ENCODE data around the gene PPRC1.

The PPRC1 gene

DNA sequence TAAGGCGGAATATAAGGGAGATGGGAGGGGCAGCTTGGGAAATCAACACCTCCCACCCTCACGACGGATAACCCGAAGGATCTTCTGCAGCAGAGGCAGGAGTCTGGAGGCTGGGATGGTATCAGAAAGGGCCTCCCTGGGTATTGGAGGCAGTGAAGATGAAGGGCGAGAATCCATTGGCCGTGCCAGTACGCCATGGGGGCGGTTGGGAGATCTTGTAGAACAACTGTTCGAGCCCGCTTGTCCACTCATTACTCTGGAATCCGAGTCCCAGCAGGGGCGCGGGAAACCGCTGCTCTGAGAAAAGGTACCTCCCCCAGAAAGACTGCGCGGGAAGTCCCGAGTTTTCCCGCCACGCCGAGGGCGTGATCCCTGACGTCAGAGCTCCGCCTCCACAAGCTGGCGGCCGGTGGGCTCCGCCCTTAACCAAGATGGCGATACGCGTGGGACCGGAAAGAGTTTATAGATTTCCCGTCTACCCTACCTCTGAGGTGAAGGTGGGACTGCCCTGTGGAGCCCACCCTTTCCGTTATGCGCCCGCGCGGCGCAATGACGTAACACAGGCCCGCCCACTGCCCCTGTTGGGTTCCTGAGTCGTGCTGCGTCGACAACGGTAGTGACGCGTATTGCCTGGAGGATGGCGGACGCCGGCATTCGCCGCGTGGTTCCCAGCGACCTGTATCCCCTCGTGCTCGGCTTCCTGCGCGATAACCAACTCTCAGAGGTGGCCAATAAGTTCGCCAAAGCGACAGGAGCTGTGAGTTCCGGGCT, 19.1 kb downstream of the PPRC1 start, which contains the start of gene NOLC1:
NOLC1 (plus strand) TSS at position 616 of the 771 bp plus-strand sequence; CDS start at position 638, 22 bp downstream.
- peak; percentile 95 for DNase-seq (ENCODE audit: low spot score)
- TF ChIP-seq, protein P1, sequence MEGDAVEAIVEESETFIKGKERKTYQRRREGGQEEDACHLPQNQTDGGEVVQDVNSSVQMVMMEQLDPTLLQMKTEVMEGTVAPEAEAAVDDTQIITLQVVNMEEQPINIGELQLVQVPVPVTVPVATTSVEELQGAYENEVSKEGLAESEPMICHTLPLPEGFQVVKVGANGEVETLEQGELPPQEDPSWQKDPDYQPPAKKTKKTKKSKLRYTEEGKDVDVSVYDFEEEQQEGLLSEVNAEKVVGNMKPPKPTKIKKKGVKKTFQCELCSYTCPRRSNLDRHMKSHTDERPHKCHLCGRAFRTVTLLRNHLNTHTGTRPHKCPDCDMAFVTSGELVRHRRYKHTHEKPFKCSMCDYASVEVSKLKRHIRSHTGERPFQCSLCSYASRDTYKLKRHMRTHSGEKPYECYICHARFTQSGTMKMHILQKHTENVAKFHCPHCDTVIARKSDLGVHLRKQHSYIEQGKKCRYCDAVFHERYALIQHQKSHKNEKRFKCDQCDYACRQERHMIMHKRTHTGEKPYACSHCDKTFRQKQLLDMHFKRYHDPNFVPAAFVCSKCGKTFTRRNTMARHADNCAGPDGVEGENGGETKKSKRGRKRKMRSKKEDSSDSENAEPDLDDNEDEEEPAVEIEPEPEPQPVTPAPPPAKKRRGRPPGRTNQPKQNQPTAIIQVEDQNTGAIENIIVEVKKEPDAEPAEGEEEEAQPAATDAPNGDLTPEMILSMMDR (IDR thresholded peaks at IDR 0.05; ENCODE audit: extremely low read depth, missing control alignments) = no peak

- DNase-seq (ENCODE audit: low spot score) = no peak
- TF ChIP-seq, protein P1 (IDR thresholded peaks at IDR 0.05; ENCODE audit: extremely low read depth, missing control alignments) = no peak
These were observed 19.7 kb downstream of the PPRC1 start for GRCh38 chr10:102152545-102152890.

DNA sequence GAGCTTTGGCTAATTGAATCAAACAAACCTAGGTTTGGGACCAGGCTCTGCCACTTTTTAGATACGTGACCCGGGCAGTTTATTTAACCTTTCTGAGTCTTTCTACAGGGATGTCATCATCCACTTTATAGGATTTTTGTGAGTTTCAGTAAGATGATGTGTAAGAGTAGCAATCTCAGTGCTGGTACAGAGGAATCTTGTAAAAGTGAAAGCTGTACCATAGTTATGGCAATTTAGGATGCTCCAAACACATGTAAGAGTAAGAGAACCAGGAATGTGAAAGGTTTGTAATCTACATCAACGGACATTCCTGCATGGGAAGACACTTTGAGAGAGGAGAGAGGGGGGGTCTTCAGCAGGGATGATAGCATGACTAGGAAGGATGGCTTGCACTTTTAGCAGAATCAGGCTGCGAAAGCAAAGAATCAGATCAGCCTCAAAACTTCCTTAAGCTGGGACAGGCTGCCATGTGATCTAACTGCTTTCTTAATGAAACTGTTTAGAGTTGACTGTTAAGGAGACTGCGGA, 20.3 kb downstream of the PPRC1 start:
- TF ChIP-seq, protein P1 (IDR thresholded peaks at IDR 0.05; ENCODE audit: extremely low read depth, missing control alignments) = no peak
- DNase-seq (ENCODE audit: low spot score) = no peak

DNA sequence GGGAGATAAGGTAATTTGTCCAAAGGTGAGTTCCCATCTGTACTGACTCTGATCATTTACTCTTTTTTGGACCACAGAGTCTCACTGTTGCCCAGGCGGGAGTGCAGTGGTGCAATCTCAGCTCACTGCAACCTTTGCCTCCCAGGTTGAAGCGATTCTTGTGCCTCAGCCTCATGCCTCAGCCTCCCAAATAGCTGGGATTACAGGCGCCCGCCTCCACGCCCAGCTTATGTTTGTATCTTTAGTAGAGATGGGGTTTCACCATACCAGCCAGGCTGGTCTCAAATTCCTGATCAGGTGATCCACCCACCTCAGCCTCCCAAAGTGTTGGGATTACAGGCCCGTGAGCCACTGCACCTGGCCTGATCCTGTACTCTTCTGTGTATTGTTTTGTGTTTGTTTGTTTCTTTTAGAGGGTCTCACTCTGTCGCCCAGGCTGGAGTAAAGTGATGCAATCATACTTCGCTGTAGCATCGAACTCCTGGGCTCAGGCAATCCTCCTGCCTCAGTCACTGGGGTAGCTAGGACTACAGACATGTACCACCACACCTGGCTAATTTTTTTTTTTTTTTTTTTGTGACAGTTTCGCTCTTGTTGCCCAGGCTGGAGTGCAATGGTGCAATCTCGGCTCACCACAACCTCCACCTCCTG, 21.8 kb downstream of the PPRC1 start:
- DNase-seq (ENCODE audit: low spot score) = no peak

DNA sequence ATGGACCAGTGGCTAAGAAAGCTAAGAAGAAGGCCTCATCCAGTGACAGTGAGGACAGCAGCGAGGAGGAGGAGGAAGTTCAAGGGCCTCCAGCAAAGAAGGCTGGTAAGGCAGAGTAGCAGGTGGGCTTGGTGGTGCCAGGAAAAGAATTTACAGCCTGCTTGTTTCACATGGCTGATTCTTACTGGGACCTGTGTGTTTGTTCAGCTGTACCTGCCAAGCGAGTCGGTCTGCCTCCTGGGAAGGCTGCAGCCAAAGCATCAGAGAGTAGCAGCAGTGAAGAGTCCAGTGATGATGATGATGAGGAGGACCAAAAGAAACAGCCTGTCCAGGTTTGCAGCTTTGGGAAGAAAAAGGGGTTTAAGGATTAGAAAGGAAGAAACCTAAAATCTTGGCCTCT, 24.4 kb downstream of the PPRC1 start:
- TF ChIP-seq, protein P1 (IDR thresholded peaks at IDR 0.05; ENCODE audit: extremely low read depth, missing control alignments) = no peak
- no peak for DNase-seq (ENCODE audit: low spot score)

More for the DNA sequence above, 21.8 kb downstream of the PPRC1 start:
- TF ChIP-seq, protein P1 (IDR thresholded peaks at IDR 0.05; ENCODE audit: extremely low read depth, missing control alignments) = no peak

- TF ChIP-seq, protein P1 (IDR thresholded peaks at IDR 0.05; ENCODE audit: extremely low read depth, missing control alignments) = no peak
- DNase-seq (ENCODE audit: low spot score) = no peak
These were observed 26.3 kb downstream of the PPRC1 start for GRCh38 chr10:102159051-102159597.

- TF ChIP-seq, protein P1 (IDR thresholded peaks at IDR 0.05; ENCODE audit: extremely low read depth, missing control alignments) = no peak
- DNase-seq (ENCODE audit: low spot score) = no peak
These were observed 27.0 kb downstream of the PPRC1 start for GRCh38 chr10:102159831-102160230.
